Stomach (tissue), 4 donors: ENCODE data around the gene LYVE1.

Experiments
- POLR2AphosphoS5 ChIP-seq, 3 donors: sonication (generic); formaldehyde crosslinking; IDR thresholded peaks; one replicate each; pipeline ENCODE4 v1.6.1; 2016; ENCODE audit warnings: antibody characterized with exemption in 3 of 3
- TF ChIP-seq, protein P1 (sequence below), 7 experiments: fragments of 450-650 bp in 4 of 7; fragments of 200-600 bp in 3 of 7; sonication (generic) in 3 of 7; IDR thresholded peaks; one replicate each; pipeline ENCODE4 v1.5.1; 2016 to 2019; ENCODE audit warnings: antibody characterized with exemption in 7 of 7, control low read depth in 2 of 7, mild to moderate bottlenecking in 1 of 7

DNA sequence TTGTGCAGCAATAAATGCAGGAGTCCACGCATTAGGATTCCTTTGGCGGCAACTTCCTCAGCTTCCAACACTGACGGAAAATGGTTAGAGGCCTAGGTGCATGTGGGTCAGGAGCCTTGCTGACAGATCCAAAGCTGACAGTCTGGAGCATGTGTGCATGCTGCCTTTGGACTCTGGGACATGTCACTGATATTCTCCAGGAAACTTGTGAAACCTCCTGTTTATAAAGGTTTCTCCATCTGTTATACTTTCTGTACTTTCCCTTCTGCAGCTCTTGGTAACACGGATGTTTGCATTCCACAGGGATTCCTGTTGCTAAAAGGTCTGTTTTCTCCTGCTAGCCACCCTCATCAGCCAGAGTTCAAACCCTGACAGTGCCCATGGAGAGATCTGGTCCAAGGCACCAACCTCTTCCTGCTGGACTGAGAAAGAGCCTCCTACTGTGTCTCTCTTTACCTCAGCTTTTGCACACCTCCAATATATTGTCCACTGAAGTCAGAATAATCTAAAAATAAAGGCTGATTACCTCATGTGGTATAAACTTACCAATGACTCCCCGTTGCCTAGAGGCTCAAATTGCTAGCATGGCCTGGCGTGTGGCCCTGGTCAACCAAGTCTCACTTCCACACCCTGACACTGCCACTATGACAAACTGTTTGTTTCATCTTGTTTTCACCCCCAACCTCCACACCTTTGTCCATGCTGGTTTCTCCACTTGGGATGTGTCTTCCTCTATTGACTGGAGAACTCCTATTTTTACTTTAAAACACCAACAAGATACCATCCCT lies 31.1 kb upstream of the LYVE1 start:
- TF ChIP-seq, protein P1, sequence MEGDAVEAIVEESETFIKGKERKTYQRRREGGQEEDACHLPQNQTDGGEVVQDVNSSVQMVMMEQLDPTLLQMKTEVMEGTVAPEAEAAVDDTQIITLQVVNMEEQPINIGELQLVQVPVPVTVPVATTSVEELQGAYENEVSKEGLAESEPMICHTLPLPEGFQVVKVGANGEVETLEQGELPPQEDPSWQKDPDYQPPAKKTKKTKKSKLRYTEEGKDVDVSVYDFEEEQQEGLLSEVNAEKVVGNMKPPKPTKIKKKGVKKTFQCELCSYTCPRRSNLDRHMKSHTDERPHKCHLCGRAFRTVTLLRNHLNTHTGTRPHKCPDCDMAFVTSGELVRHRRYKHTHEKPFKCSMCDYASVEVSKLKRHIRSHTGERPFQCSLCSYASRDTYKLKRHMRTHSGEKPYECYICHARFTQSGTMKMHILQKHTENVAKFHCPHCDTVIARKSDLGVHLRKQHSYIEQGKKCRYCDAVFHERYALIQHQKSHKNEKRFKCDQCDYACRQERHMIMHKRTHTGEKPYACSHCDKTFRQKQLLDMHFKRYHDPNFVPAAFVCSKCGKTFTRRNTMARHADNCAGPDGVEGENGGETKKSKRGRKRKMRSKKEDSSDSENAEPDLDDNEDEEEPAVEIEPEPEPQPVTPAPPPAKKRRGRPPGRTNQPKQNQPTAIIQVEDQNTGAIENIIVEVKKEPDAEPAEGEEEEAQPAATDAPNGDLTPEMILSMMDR (IDR thresholded peaks at IDR 0.05): no peak
- TF ChIP-seq POLR2AphosphoS5 (IDR thresholded peaks at IDR 0.05): peak; percentile 28 to 64 (median 52)
